Caki2 (cell line): Measurements from ENCODE around the gene SHISA3. TPM values are rescaled to one million over a fixed set of nuclear protein-coding genes. Genes with fewer than 3 reads are reported as not detected.

Source experiments
- DNase-seq: peaks from one replicate; pipeline ENCODE4 v3.0.0-alpha.2; 2015; ENCODE audit warnings: low read depth
- in situ Hi-C: cut with HindIII; loops from 2 replicates; pipeline ENCODE4 v1.10.0; 2016; ENCODE audit warnings: low sequenced_read_pairs, low pct_unique_long_range_greater_than_20kb, mixed read lengths
- total RNA-seq: library from RNA; depleted of rRNA; stranded (reverse); fragments of >200 nt; shearing (Covaris generic); gene quantifications from 2 replicates; pipeline ENCODE4 v1.2.3, GENCODE V29; 2014; ENCODE audit warnings: low replicate concordance

Gene SHISA3
- total RNA-seq, 1 experiment from 2014 or later: not detected

- no peak for DNase-seq
- in situ Hi-C loops: no loop called here
Measured at GRCh38 chr4:42385516-42385915, 11.8 kb upstream of the SHISA3 start.

GRCh38 chr4:42390622-42391354 lies 6.5 kb upstream of the SHISA3 start:
- no peak for DNase-seq
- in situ Hi-C loops: no loop called here

GRCh38 chr4:42391355-42391664 lies 6.0 kb upstream of the SHISA3 start:
- DNase-seq: no peak
- in situ Hi-C loops: no loop called here

- in situ Hi-C loops: no loop called here
Measured at GRCh38 chr4:42391981-42392380, 5.3 kb upstream of the SHISA3 start.

GRCh38 chr4:42392436-42392835 lies 4.9 kb upstream of the SHISA3 start:
- in situ Hi-C loops: no loop called here
- no peak for DNase-seq

More at GRCh38 chr4:42391981-42392380, 5.3 kb upstream of the SHISA3 start:
- no peak for DNase-seq

GRCh38 chr4:42395595-42395994 lies 1.7 kb upstream of the SHISA3 start:
- no peak for DNase-seq
- in situ Hi-C loops: no loop called here

GRCh38 chr4:42396361-42396751 lies 932 bp upstream of the SHISA3 start:
- DNase-seq: no peak
- in situ Hi-C loops: no loop called here

- no peak for DNase-seq
- in situ Hi-C loops: no loop called here
Measured at GRCh38 chr4:42397635-42398170, 415 bp downstream of the SHISA3 start.

GRCh38 chr4:42398171-42398870 lies 1.0 kb downstream of the SHISA3 start:
- peak; percentile 50 for DNase-seq
- in situ Hi-C loops: no loop called here

- in situ Hi-C loops: no loop called here
- DNase-seq: no peak
Measured at GRCh38 chr4:42398871-42399331, 1.6 kb downstream of the SHISA3 start.

GRCh38 chr4:42399393-42399792 lies 2.1 kb downstream of the SHISA3 start:
- in situ Hi-C loops: no loop called here
- no peak for DNase-seq

GRCh38 chr4:42401171-42401570 lies 3.9 kb downstream of the SHISA3 start:
- no peak for DNase-seq
- in situ Hi-C loops: no loop called here

- no peak for DNase-seq
- in situ Hi-C loops: no loop called here
Measured at GRCh38 chr4:42404001-42404400, 6.7 kb downstream of the SHISA3 start.

- no peak for DNase-seq
- in situ Hi-C loops: no loop called here
Measured at GRCh38 chr4:42410446-42410845, 13.2 kb downstream of the SHISA3 start.

GRCh38 chr4:42411803-42412202 lies 14.5 kb downstream of the SHISA3 start:
- in situ Hi-C loops: no loop called here
- DNase-seq: no peak

- DNase-seq: peak; percentile 52
- in situ Hi-C loops: no loop called here
Measured at GRCh38 chr4:42412251-42412650, 15.0 kb downstream of the SHISA3 start.

GRCh38 chr4:42415281-42415680 lies 18.0 kb downstream of the SHISA3 start:
- in situ Hi-C loops: no loop called here
- DNase-seq: no peak

GRCh38 chr4:42416017-42416416 lies 18.7 kb downstream of the SHISA3 start:
- in situ Hi-C loops: no loop called here
- DNase-seq: no peak

- in situ Hi-C loops: no loop called here
- DNase-seq: no peak
Measured at GRCh38 chr4:42417550-42417949, 20.3 kb downstream of the SHISA3 start.

GRCh38 chr4:42420140-42420539 lies 22.9 kb downstream of the SHISA3 start:
- in situ Hi-C loops: no loop called here
- DNase-seq: no peak
